K562 (cell line): ENCODE results near the gene CNMD. TPM values are rescaled to one million over a fixed set of nuclear protein-coding genes. Genes with fewer than 3 reads are reported as not detected.
A peak's percentile ranks its signal among the peaks of the same experiment; 100 is the strongest.
"Not testable (repeated sequence)": the region's sequence is repeated elsewhere in the genome, so short reads cannot be mapped to it uniquely, and the experiment has no call there.

ENCODE experiments used
- ATAC-seq: fragments of 200-7000 bp; cut with Tn5 transposase; 3 replicates; pipeline ENCODE4 v1.9.1; 2020; ENCODE audit warnings: moderate library complexity
- BruUV-seq: library from RNA; stranded (reverse); fragments of 400-500 nt; replicated peaks from 2 replicates; lab custom pipeline; 2021; lab: Mats Ljungman, UMichigan
- CTCF ChIA-PET: fragments of 300-600 bp; formaldehyde crosslinking; extraction: SDS; loops from one replicate; lab custom pipeline; 2021; ENCODE audit warnings: low intra/inter-chr PET ratio; lab: Yijun Ruan, JAX
- POLR2A ChIA-PET: fragments of 300-600, 350-650 bp; sonication (Branson Sonifier 250); formaldehyde crosslinking; extraction: SDS; loops from one replicate; lab custom pipeline; 2021; ENCODE audit warnings: antibody characterized with exemption, inconsistent platforms; lab: Yijun Ruan, JAX
- DNase-seq, 4 experiments: peaks; one replicate each; pipeline versions ENCODE4 v3.0.0 to v3.0.0-alpha.2; 2011 to 2018; ENCODE audit warnings: low spot score in 3 of 4, mixed read lengths in 3 of 4; ENCODE audit errors: extremely low read depth in 1 of 4
- FAIRE-seq: peaks from 2 replicates; lab custom pipeline; 2011; peaks lifted over from hg19 to GRCh38; lab: Jason Lieb, UNC
- H2AFZ ChIP-seq: 2 replicates; pipeline ENCODE4 v1.6.0; 2011; ENCODE audit warnings: low read depth, low read length, control low read depth, inconsistent platforms
- H3K27ac ChIP-seq: fragments of 200-600 bp; 3 replicates; pipeline ENCODE4 v1.8.0; 2011; ENCODE audit warnings: low read depth, mild to moderate bottlenecking, control low read depth, inconsistent platforms, low read length, moderate library complexity, mixed read lengths; ENCODE audit errors: extremely low read depth
- H3K27me3 ChIP-seq, 2 experiments: fragments of 300-600 bp in 1 of 2; 2 replicates in 1 of 2; 3 replicates in 1 of 2; pipeline versions ENCODE4 v1.6.0 to v1.8.0; 2011; ENCODE audit warnings: inconsistent platforms in 2 of 2, low read length in 2 of 2, mild to moderate bottlenecking in 1 of 2, mixed read lengths in 1 of 2, moderate library complexity in 1 of 2; ENCODE audit not compliant: control insufficient read depth in 2 of 2, insufficient read depth in 2 of 2
- H3K36me3 ChIP-seq: fragments of 300-600 bp; 3 replicates; pipeline ENCODE4 v1.8.0; 2011; ENCODE audit warnings: mild to moderate bottlenecking, low read length, inconsistent platforms; ENCODE audit not compliant: control insufficient read depth, insufficient read depth
- H3K4me1 ChIP-seq, 2 experiments: fragments of 200-600 bp in 1 of 2; replicated peaks in 1 of 2; 2 replicates in 1 of 2; 3 replicates in 1 of 2; pipeline versions ENCODE4 v1.5.1 to v1.8.0; 2011; ENCODE audit warnings: inconsistent platforms in 2 of 2, low read length in 2 of 2, mild to moderate bottlenecking in 1 of 2, mixed read lengths in 1 of 2, moderate library complexity in 1 of 2; ENCODE audit not compliant: control insufficient read depth in 2 of 2, insufficient read depth in 2 of 2
- H3K4me2 ChIP-seq: 2 replicates; pipeline ENCODE4 v1.6.1; 2011; ENCODE audit warnings: low read length, control low read depth, inconsistent platforms, mixed read lengths; ENCODE audit not compliant: insufficient read depth
- H3K4me3 ChIP-seq: fragments of 200-600 bp; sonication (generic), shearing (Covaris generic); 2 replicates; pipeline ENCODE4 v1.5.1; 2016; ENCODE audit warnings: control low read depth, inconsistent platforms
- H3K79me2 ChIP-seq: fragments of 200-600 bp; 3 replicates; pipeline ENCODE4 v1.8.0; 2011; ENCODE audit warnings: low read length, inconsistent platforms; ENCODE audit not compliant: control insufficient read depth, insufficient read depth
- H3K9ac ChIP-seq, 2 experiments: 2 replicates each; pipeline versions ENCODE4 v1.6.0 to v1.6.1; 2011; ENCODE audit warnings: low read depth in 2 of 2, low read length in 2 of 2, control low read depth in 1 of 2, inconsistent platforms in 1 of 2, mild to moderate bottlenecking in 1 of 2, mixed read lengths in 1 of 2; ENCODE audit not compliant: insufficient read depth in 1 of 2
- H3K9me1 ChIP-seq: one replicate; pipeline ENCODE4 v1.6.0; 2011; ENCODE audit warnings: inconsistent platforms, mild to moderate bottlenecking, low read length, moderate library complexity; ENCODE audit not compliant: control insufficient read depth, insufficient read depth
- H3K9me3 ChIP-seq: replicated peaks from 2 replicates; pipeline ENCODE4 v1.5.1; 2011; ENCODE audit warnings: low read depth, low read length, inconsistent platforms; ENCODE audit not compliant: control insufficient read depth, insufficient read depth
- H4K20me1 ChIP-seq: replicated peaks from 2 replicates; pipeline ENCODE4 v1.6.1; 2011; ENCODE audit warnings: low read length, inconsistent platforms, mixed read lengths; ENCODE audit not compliant: control insufficient read depth, insufficient read depth
- DPF2 ChIP-seq: fragments of 450-650 bp; IDR thresholded peaks from 2 replicates; pipeline ENCODE4 v1.6.1; 2016
- LARP7 ChIP-seq: fragments of 450-650 bp; IDR thresholded peaks from 2 replicates; pipeline ENCODE4 v1.6.1; 2016
- NCOA6 ChIP-seq: fragments of 450-650 bp; IDR thresholded peaks from 2 replicates; pipeline ENCODE4 v1.6.1; 2017; ENCODE audit warnings: mild to moderate bottlenecking
- POLR3G ChIP-seq: IDR thresholded peaks from 2 replicates; pipeline ENCODE4 v1.6.1; 2011; ENCODE audit not compliant: insufficient read length, insufficient replicate concordance; ENCODE audit errors: extremely low read depth
- RBM17 ChIP-seq: fragments of 200-400 bp; formaldehyde crosslinking; IDR thresholded peaks from 2 replicates; pipeline ENCODE4 v1.6.1; 2017; ENCODE audit warnings: low read depth, mild to moderate bottlenecking, low read length, borderline replicate concordance
- SAFB ChIP-seq: fragments of 200-400 bp; formaldehyde crosslinking; IDR thresholded peaks from 2 replicates; pipeline ENCODE4 v1.6.1; 2017; ENCODE audit warnings: low read depth, low read length, borderline replicate concordance
- USF2 ChIP-seq: sonication (generic); formaldehyde crosslinking; IDR thresholded peaks from 2 replicates; pipeline ENCODE4 v1.5.0; 2020; ENCODE audit warnings: missing genetic modification reagents
- ZNF224 ChIP-seq: sonication (generic); formaldehyde crosslinking; IDR thresholded peaks from 2 replicates; pipeline ENCODE4 v1.8.0; 2022; ENCODE audit warnings: mild to moderate bottlenecking, missing genetic modification reagents
- WGBS: fragments of 100-300 bp; shearing (Covaris generic); methylation state at CpG from one replicate; pipeline ENCODE4 v1.1.6; 2016; ENCODE audit warnings: low coverage, mixed read lengths; ENCODE audit not compliant: insufficient coverage; ENCODE audit errors: missing lambda C conversion rate; 5-methylcytosine and 5-hydroxymethylcytosine counted together
- in situ Hi-C: fragments of 300-500 bp; cut with MboI; formaldehyde crosslinking; loops from 4 replicates; pipeline ENCODE4 v1.15.0; 2018; ENCODE audit warnings: inconsistent platforms, mixed read lengths
- intact Hi-C: fragments of 100-400 bp; cut with micrococcal nuclease; formaldehyde crosslinking; loops from 2 replicates; pipeline ENCODE4 v1.14.2; 2022
- polyA plus RNA-seq, 8 experiments: library from polyadenylated mRNA; depleted of rRNA in 4 of 8; stranded (reverse) in 5 of 8; unstranded in 3 of 8; fragments of >200 nt; fragmentation: Nextera tagmentation in 2 of 8; fragmentation: Illumina TruSeq in 1 of 8; extraction: Ambion mirVana in 2 of 8; extraction: Trizol in 1 of 8; gene quantifications; 2 replicates each; pipeline versions ENCODE4 v1.2.1 to v1.2.3, GENCODE V29; 2011 to 2014; ENCODE audit warnings: inconsistent platforms in 1 of 8, missing spikeins in 1 of 8
- total RNA-seq, 7 experiments: library from RNA; depleted of rRNA in 6 of 7; stranded (reverse); fragments of >200 nt in 6 of 7; fragmentation: Illumina TruSeq in 2 of 7; extraction: Trizol in 2 of 7; gene quantifications; 2 replicates each; pipeline versions ENCODE4 v1.2.1 to v1.2.3, GENCODE V29; 2011 to 2021; ENCODE audit warnings: low replicate concordance in 1 of 7
- TF ChIP-seq, protein P1 (sequence below): sonication (generic); formaldehyde crosslinking; IDR thresholded peaks from 2 replicates; pipeline ENCODE4 v1.8.0; 2023; ENCODE audit warnings: mild to moderate bottlenecking, missing genetic modification reagents
- TF ChIP-seq, protein P2 (sequence below), 2 experiments: fragments of 450-650 bp in 1 of 2; sonication (generic) in 1 of 2; formaldehyde crosslinking; conservative IDR thresholded peaks; 2 replicates each; pipeline versions ENCODE4 v1.4.0 to v1.8.1; 2020 to 2022; ENCODE audit warnings: mild to moderate bottlenecking in 1 of 2, missing genetic modification reagents in 1 of 2

CNMD gene
- total and polyA plus RNA-seq, 9 of the 15 experiments (the other 6 are each of a cell fraction or from before 2014, with no cell fraction given): not detected

GRCh38 chr13:52723181-52723580 is 16.4 kb downstream of the CNMD start (continued):
- TF ChIP-seq, protein P1, sequence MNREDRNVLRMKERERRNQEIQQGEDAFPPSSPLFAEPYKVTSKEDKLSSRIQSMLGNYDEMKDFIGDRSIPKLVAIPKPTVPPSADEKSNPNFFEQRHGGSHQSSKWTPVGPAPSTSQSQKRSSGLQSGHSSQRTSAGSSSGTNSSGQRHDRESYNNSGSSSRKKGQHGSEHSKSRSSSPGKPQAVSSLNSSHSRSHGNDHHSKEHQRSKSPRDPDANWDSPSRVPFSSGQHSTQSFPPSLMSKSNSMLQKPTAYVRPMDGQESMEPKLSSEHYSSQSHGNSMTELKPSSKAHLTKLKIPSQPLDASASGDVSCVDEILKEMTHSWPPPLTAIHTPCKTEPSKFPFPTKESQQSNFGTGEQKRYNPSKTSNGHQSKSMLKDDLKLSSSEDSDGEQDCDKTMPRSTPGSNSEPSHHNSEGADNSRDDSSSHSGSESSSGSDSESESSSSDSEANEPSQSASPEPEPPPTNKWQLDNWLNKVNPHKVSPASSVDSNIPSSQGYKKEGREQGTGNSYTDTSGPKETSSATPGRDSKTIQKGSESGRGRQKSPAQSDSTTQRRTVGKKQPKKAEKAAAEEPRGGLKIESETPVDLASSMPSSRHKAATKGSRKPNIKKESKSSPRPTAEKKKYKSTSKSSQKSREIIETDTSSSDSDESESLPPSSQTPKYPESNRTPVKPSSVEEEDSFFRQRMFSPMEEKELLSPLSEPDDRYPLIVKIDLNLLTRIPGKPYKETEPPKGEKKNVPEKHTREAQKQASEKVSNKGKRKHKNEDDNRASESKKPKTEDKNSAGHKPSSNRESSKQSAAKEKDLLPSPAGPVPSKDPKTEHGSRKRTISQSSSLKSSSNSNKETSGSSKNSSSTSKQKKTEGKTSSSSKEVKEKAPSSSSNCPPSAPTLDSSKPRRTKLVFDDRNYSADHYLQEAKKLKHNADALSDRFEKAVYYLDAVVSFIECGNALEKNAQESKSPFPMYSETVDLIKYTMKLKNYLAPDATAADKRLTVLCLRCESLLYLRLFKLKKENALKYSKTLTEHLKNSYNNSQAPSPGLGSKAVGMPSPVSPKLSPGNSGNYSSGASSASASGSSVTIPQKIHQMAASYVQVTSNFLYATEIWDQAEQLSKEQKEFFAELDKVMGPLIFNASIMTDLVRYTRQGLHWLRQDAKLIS (CRISPR knock-in tag): no peak
- TF ChIP-seq DPF2 (no peak), POLR3G (no peak), ZNF224 (no peak), LARP7 (no peak), USF2 (no peak), RBM17 (no peak), SAFB (no peak), NCOA6 (no peak)
- TF ChIP-seq, protein P2, sequence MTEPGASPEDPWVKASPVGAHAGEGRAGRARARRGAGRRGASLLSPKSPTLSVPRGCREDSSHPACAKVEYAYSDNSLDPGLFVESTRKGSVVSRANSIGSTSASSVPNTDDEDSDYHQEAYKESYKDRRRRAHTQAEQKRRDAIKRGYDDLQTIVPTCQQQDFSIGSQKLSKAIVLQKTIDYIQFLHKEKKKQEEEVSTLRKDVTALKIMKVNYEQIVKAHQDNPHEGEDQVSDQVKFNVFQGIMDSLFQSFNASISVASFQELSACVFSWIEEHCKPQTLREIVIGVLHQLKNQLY (CRISPR knock-in tag; conservative IDR thresholded peaks at IDR 0.05): no peak

DNA sequence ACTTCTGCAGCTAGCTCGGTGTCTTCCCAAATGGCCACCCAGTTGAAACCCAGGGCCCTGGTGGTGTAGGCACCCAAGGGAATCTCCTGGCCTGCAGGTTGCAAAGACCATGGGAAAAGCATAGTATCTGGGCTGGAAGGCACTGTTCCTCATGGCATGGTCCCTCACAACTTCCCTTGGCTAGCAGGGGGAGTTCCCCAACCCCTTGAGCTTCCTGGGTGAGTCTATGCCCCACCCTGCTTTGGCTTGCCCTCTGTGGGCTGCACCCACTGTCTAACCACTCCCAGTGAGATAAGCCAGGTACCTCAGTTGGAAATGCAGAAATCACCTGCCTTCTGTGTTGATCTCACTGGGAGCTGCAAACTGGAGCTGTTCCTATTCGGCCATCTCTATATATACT is 18.3 kb downstream of the CNMD start:
- H3K79me2 ChIP-seq, DNase-seq, H3K4me3 ChIP-seq, H3K4me2 ChIP-seq, H3K4me1 ChIP-seq, FAIRE-seq, H3K9me1 ChIP-seq, H3K27ac ChIP-seq, H3K27me3 ChIP-seq, in situ Hi-C loops, BruUV-seq, CTCF ChIA-PET, H4K20me1 ChIP-seq, H3K9me3 ChIP-seq, H3K36me3 ChIP-seq, H3K9ac ChIP-seq, intact Hi-C loops: not testable (repeated sequence)
- POLR2A ChIA-PET: interaction anchor here (1.2 kb wide), 1 partner anchor 19 kb away, joined by 3 read pairs; no protein-coding TSS in a partner anchor
- peak; percentile 32; the same call in 1 of the 3 replicates for ATAC-seq
- 10% methylated on average over 1 of the region's 2 CpGs for WGBS
- peak overlapping the region; percentile 68; the same call in 1 of the 2 replicates for H2AFZ ChIP-seq
